Measurements from ENCODE around the gene KASH5.

Gene KASH5

GRCh38 chr19:49398001-49398615 is 10.1 kb downstream of the KASH5 start:
- TF ChIP-seq Cebpa-rat (IDR thresholded peaks at IDR 0.05) = no peak
- Histone ChIP-seq H3K27me3 (peaks cover 0 to 4% (median 0%) of the 10 kb centered on the region in 11 experiments; a peak in 4 of 22 replicates), H3K4me2 (peak overlapping the region in 9 of 11 experiments; percentile 29 to 70 (median 49); a peak in 18 of 22 replicates), H3K9ac (peak overlapping the region in 5 of 11 experiments; percentile 2 to 57 (median 24); a peak in 2 of 22 replicates), H3K4me3 (no peak overlapping the region), H3K36me3 (no peaks in the 10 kb centered on the region), H3K27ac (no peak overlapping the region), H3K9me3 (replicated peaks in 1 of 11) (no peaks in the 10 kb centered on the region), H4K20me1 (no peaks in the 10 kb centered on the region), H3K4me1 (peaks cover 7 to 70% (median 51%) of the 10 kb centered on the region in 10 experiments; a peak in 19 of 20 replicates)

- no peak for TF ChIP-seq Cebpa-rat (IDR thresholded peaks at IDR 0.05)
- Histone ChIP-seq H3K27me3 (peaks cover 0 to 4% (median 0%) of the 10 kb centered on the region in 11 experiments; a peak in 3 of 22 replicates), H4K20me1 (no peaks in the 10 kb centered on the region), H3K36me3 (no peaks in the 10 kb centered on the region), H3K4me3 (no peak overlapping the region), H3K27ac (no peak overlapping the region; a peak in 2 of 22 replicates), H3K4me2 (peak overlapping the region in 9 of 11 experiments; percentile 29 to 70 (median 49); a peak in 18 of 22 replicates), H3K4me1 (peaks cover 15 to 70% (median 57%) of the 10 kb centered on the region in 10 experiments), H3K9ac (peak overlapping the region in 4 of 11 experiments; percentile 2 to 24 (median 6); a peak in 3 of 22 replicates), H3K9me3 (replicated peaks in 1 of 11) (no peaks in the 10 kb centered on the region)
Observed at GRCh38 chr19:49398931-49399330, 10.9 kb downstream of the KASH5 start.

GRCh38 chr19:49400029-49400428 is 12.0 kb downstream of the KASH5 start:
- H3K27ac ChIP-seq = no peak overlapping the region
- H3K9me3 ChIP-seq (replicated peaks in 1 of 11) = no peaks in the 10 kb centered on the region
- H3K9ac ChIP-seq = no peak overlapping the region
- no peaks in the 10 kb centered on the region for H4K20me1 ChIP-seq
- H3K27me3 ChIP-seq = peaks cover 0 to 4% (median 0%) of the 10 kb centered on the region in 11 experiments; a peak in 3 of 22 replicates
- no peak for TF ChIP-seq Cebpa-rat (IDR thresholded peaks at IDR 0.05)
- H3K4me3 ChIP-seq = no peak overlapping the region
- H3K4me1 ChIP-seq = peaks cover 15 to 79% (median 63%) of the 10 kb centered on the region in 10 experiments
- no peaks in the 10 kb centered on the region for H3K36me3 ChIP-seq
- peak overlapping the region in 1 of 11 experiments; percentile 48; a peak in 1 of 22 replicates for H3K4me2 ChIP-seq

- H3K4me3 ChIP-seq = no peak overlapping the region
- H3K27me3 ChIP-seq = no peaks in the 10 kb centered on the region
- no peaks in the 10 kb centered on the region for H3K9me3 ChIP-seq (replicated peaks in 1 of 11)
- TF ChIP-seq Cebpa-rat (IDR thresholded peaks at IDR 0.05) = peak in 1 of 11 experiments; percentile 69; a peak in 1 of 22 replicates
- peak overlapping the region; percentile 15 to 95 (median 73) for H3K4me2 ChIP-seq
- H3K36me3 ChIP-seq = no peaks in the 10 kb centered on the region
- peak overlapping the region in 8 of 11 experiments; percentile 1 to 67 (median 48); a peak in 12 of 22 replicates for H3K9ac ChIP-seq
- peaks cover 36 to 87% (median 77%) of the 10 kb centered on the region in 10 experiments for H3K4me1 ChIP-seq
- H4K20me1 ChIP-seq = no peaks in the 10 kb centered on the region
- H3K27ac ChIP-seq = peak overlapping the region in 8 of 11 experiments; percentile 24 to 75 (median 64); a peak in 16 of 22 replicates
Observed at GRCh38 chr19:49403404-49404187, 15.5 kb downstream of the KASH5 start.

DNA sequence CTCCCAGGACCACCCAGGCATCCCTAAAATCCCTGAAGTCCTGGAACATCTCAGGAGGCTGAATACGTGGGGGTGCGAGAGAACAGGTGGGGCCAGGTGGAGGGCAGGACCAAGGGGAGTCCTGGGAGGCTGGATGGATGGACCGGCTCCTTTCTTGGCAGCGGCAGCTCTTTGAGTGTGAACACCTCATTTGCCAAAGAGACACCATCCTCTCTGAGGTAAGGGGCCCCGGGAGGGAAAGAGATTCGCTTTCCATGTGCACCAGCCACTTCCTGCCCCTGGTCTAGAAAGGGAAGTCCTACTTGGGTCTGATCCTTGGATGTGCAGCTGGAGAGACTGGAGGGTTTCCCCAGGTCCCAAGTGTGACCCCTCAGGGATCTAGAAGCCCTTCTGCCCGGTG is 19.0 kb downstream of the KASH5 start:
- H3K4me2 ChIP-seq = peak overlapping the region; percentile 85 to 99 (median 93); a peak in 21 of 22 replicates
- H3K36me3 ChIP-seq = no peaks in the 10 kb centered on the region
- H3K4me3 ChIP-seq = no peak overlapping the region
- no peaks in the 10 kb centered on the region for H3K9me3 ChIP-seq (replicated peaks in 1 of 11)
- no peak overlapping the region for H3K9ac ChIP-seq
- H3K27ac ChIP-seq = no peak overlapping the region
- H3K4me1 ChIP-seq = peaks cover 71 to 100% (median 99%) of the 10 kb centered on the region in 10 experiments
- H3K27me3 ChIP-seq = no peaks in the 10 kb centered on the region
- TF ChIP-seq Cebpa-rat (IDR thresholded peaks at IDR 0.05) = no peak
- no peaks in the 10 kb centered on the region for H4K20me1 ChIP-seq

- H3K36me3 ChIP-seq = no peaks in the 10 kb centered on the region
- TF ChIP-seq Cebpa-rat (IDR thresholded peaks at IDR 0.05) = no peak
- H3K4me2 ChIP-seq = peak overlapping the region; percentile 85 to 99 (median 93)
- no peak overlapping the region for H3K9ac ChIP-seq
- H3K9me3 ChIP-seq (replicated peaks in 1 of 11) = no peaks in the 10 kb centered on the region
- no peaks in the 10 kb centered on the region for H3K27me3 ChIP-seq
- H3K4me3 ChIP-seq = no peak overlapping the region
- H3K27ac ChIP-seq = peak overlapping the region in 3 of 11 experiments; percentile 74 to 85 (median 81); a peak in 3 of 22 replicates
- peaks cover 73 to 100% (median 99%) of the 10 kb centered on the region in 10 experiments for H3K4me1 ChIP-seq
- H4K20me1 ChIP-seq = no peaks in the 10 kb centered on the region
Observed at GRCh38 chr19:49407482-49408015, 19.5 kb downstream of the KASH5 start.

DNA sequence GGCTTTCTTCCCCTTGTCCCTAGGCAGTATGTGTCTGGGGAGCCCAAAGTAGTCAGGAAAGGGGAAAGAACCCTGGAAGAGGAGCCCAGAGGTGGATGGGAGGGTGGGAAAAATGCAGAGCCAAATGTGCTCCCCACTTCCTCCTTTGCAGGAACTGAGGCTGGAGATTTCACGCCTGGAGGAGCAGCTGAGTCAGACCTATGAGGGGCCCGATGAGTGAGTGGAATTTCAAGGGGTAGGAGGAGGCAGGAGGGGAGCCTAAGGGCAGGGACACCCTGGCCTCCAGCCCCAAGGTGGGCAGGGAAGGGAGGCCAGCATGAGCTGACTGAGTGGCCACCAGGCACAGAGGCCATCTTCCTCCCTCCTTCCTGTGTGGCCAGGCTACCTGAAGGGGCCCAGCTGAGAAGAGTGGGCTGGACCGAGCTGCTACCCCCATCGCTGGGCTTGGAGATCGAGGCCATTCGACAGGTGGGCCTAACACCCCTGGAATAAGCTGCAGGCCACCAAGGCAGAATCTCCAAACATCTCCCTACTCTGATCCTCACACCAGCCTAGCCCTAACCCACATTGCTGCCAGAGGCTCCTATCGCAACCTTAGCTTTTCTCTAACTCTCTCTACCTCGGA is 20.9 kb downstream of the KASH5 start:
- peak overlapping the region; percentile 59 to 89 (median 81); a peak in 21 of 22 replicates for H3K27ac ChIP-seq
- peak overlapping the region; percentile 85 to 99 (median 93) for H3K4me2 ChIP-seq
- no peaks in the 10 kb centered on the region for H3K36me3 ChIP-seq
- H3K9me3 ChIP-seq (replicated peaks in 1 of 11) = no peaks in the 10 kb centered on the region
- peak overlapping the region; percentile 34 to 71 (median 61); a peak in 19 of 22 replicates for H3K9ac ChIP-seq
- H4K20me1 ChIP-seq = no peaks in the 10 kb centered on the region
- peaks cover 75 to 100% (median 99%) of the 10 kb centered on the region in 10 experiments for H3K4me1 ChIP-seq
- no peaks in the 10 kb centered on the region for H3K27me3 ChIP-seq
- H3K4me3 ChIP-seq = peak overlapping the region in 7 of 10 experiments; percentile 8 to 50 (median 36); a peak in 11 of 20 replicates
- no peak for TF ChIP-seq Cebpa-rat (IDR thresholded peaks at IDR 0.05)

GRCh38 chr19:49409441-49410029 is 21.5 kb downstream of the KASH5 start:
- H3K4me1 ChIP-seq = peaks cover 81 to 100% (median 99%) of the 10 kb centered on the region in 10 experiments
- peak overlapping the region in 7 of 10 experiments; percentile 8 to 50 (median 36); a peak in 11 of 20 replicates for H3K4me3 ChIP-seq
- no peaks in the 10 kb centered on the region for H3K36me3 ChIP-seq
- H3K4me2 ChIP-seq = peak overlapping the region; percentile 85 to 99 (median 93)
- H3K9ac ChIP-seq = peak overlapping the region; percentile 34 to 71 (median 61); a peak in 19 of 22 replicates
- no peaks in the 10 kb centered on the region for H3K27me3 ChIP-seq
- no peak for TF ChIP-seq Cebpa-rat (IDR thresholded peaks at IDR 0.05)
- no peaks in the 10 kb centered on the region for H4K20me1 ChIP-seq
- H3K27ac ChIP-seq = peak overlapping the region; percentile 59 to 89 (median 81); a peak in 21 of 22 replicates
- no peaks in the 10 kb centered on the region for H3K9me3 ChIP-seq (replicated peaks in 1 of 11)

Data from BLaER1 treated with 17β-estradiol and CSF1 and Interleukin-3, amounts not matched to agents 10 nM and 100 nM (cell line).